H1 (cell line): ENCODE data around the gene NEK11. TPM values are rescaled to one million over a fixed set of nuclear protein-coding genes. Genes with fewer than 3 reads are reported as not detected.

ENCODE experiments used
- BACH1 ChIP-seq: IDR thresholded peaks from 2 replicates; pipeline ENCODE4 v1.6.1; 2012; ENCODE audit warnings: low read length, improper control_type of control experiment
- CHD1 ChIP-seq: IDR thresholded peaks from 2 replicates; pipeline ENCODE4 v1.6.1; 2012; ENCODE audit warnings: low read depth, low read length, improper control_type of control experiment
- CHD7 ChIP-seq: fragments of 300-600 bp; sonication (generic); IDR thresholded peaks from 2 replicates; pipeline ENCODE4 v1.7.1; 2012; ENCODE audit warnings: low read length, moderate library complexity, mild to moderate bottlenecking, inconsistent platforms; ENCODE audit not compliant: insufficient replicate concordance
- SIX5 ChIP-seq: IDR thresholded peaks from 2 replicates; pipeline ENCODE4 v1.6.1; 2011; ENCODE audit warnings: mild to moderate bottlenecking, low read depth, low read length
- polyA plus RNA-seq, 7 experiments: library from polyadenylated mRNA; depleted of rRNA in 3 of 7; stranded (reverse) in 5 of 7; unstranded in 2 of 7; fragments of >200 nt in 5 of 7; fragments of 200-250 nt in 2 of 7; gene quantifications; 1 replicate in 5 of 7; 2 replicates in 1 of 7; 4 replicates in 1 of 7; pipeline versions ENCODE4 v1.2.1 to v1.2.3, GENCODE V29; 2011 to 2013; ENCODE audit warnings: missing spikeins in 2 of 7, mixed read lengths in 2 of 7
- total RNA-seq: library from RNA; stranded (reverse); fragmentation: NEBNext Ultra II Directional; extraction: Animal tissue kit (Norgen Biotek cat#: 25700); gene quantifications from 2 replicates; pipeline ENCODE4 v1.2.1, GENCODE V29; 2021

NEK11 gene
- total and polyA plus RNA-seq, 2 of the 8 experiments (the other 6 are each of a cell fraction or from before 2014, with no cell fraction given): 0.60 TPM; not detected in 1

GRCh38 chr3:131218196-131218595, 191.5 kb downstream of the NEK11 start (continued):
- TF ChIP-seq CHD7 (no peak), CHD1 (no peak), SIX5 (no peak), BACH1 (no peak)
- TF ChIP-seq, all 59 proteins: peak for 0
